Measurements from ENCODE around the gene ANKDD1A.
A peak's percentile ranks its signal among the peaks of the same experiment; 100 is the strongest.

Gene ANKDD1A

GRCh38 chr15:64895285-64896065 lies 16.2 kb upstream of the ANKDD1A start:
- DNase-seq (ENCODE audit: low read depth) = peak; percentile 66

- no peak for DNase-seq (ENCODE audit: low read depth)
These were observed 15.2 kb upstream of the ANKDD1A start for GRCh38 chr15:64896371-64897069.

GRCh38 chr15:64897345-64897985 lies 14.2 kb upstream of the ANKDD1A start:
- DNase-seq (ENCODE audit: low read depth) = peak; percentile 79

GRCh38 chr15:64898406-64898805 lies 13.3 kb upstream of the ANKDD1A start:
- DNase-seq (ENCODE audit: low read depth) = no peak

- no peak for DNase-seq (ENCODE audit: low read depth)
These were observed 10.6 kb upstream of the ANKDD1A start for GRCh38 chr15:64901141-64901540.

GRCh38 chr15:64901914-64902313 lies 9.8 kb upstream of the ANKDD1A start:
- DNase-seq (ENCODE audit: low read depth) = no peak

GRCh38 chr15:64902863-64903262 lies 8.8 kb upstream of the ANKDD1A start:
- no peak for DNase-seq (ENCODE audit: low read depth)

- DNase-seq (ENCODE audit: low read depth) = no peak
These were observed 8.3 kb upstream of the ANKDD1A start for GRCh38 chr15:64903326-64903950.

- no peak for DNase-seq (ENCODE audit: low read depth)
These were observed 7.5 kb upstream of the ANKDD1A start for GRCh38 chr15:64904189-64904588.

GRCh38 chr15:64905119-64905831 lies 6.4 kb upstream of the ANKDD1A start:
- DNase-seq (ENCODE audit: low read depth) = peak; percentile 64

GRCh38 chr15:64905941-64906340 lies 5.8 kb upstream of the ANKDD1A start:
- DNase-seq (ENCODE audit: low read depth) = no peak

- DNase-seq (ENCODE audit: low read depth) = no peak
These were observed 5.3 kb upstream of the ANKDD1A start for GRCh38 chr15:64906402-64906801.

GRCh38 chr15:64907991-64908390 lies 3.7 kb upstream of the ANKDD1A start:
- no peak for DNase-seq (ENCODE audit: low read depth)

GRCh38 chr15:64909546-64909945 lies 2.2 kb upstream of the ANKDD1A start:
- DNase-seq (ENCODE audit: low read depth) = no peak

- DNase-seq (ENCODE audit: low read depth) = no peak
These were observed 950 bp downstream of the ANKDD1A start for GRCh38 chr15:64912379-64913325.

GRCh38 chr15:64915518-64916227 lies 4.0 kb downstream of the ANKDD1A start:
- DNase-seq (ENCODE audit: low read depth) = no peak

- DNase-seq (ENCODE audit: low read depth) = no peak
These were observed 4.7 kb downstream of the ANKDD1A start for GRCh38 chr15:64916365-64916764.

GRCh38 chr15:64917211-64917610 lies 5.5 kb downstream of the ANKDD1A start:
- DNase-seq (ENCODE audit: low read depth) = no peak

GRCh38 chr15:64919721-64920120 lies 8.0 kb downstream of the ANKDD1A start:
- DNase-seq (ENCODE audit: low read depth) = no peak

GRCh38 chr15:64921711-64922110 lies 10.0 kb downstream of the ANKDD1A start:
- DNase-seq (ENCODE audit: low read depth) = no peak

Data from iris pigment epithelial cell (primary cell).